Measurements from ENCODE around the gene RBM25. TPM values are rescaled to one million over a fixed set of nuclear protein-coding genes. Genes with fewer than 3 reads are reported as not detected.

The RBM25 gene
- total and polyA plus RNA-seq, 10 of the 15 experiments (the other 5 are each of a cell fraction or from before 2014, with no cell fraction given) = 43.4 to 125 (median 74.1) TPM

- H3K4me3 ChIP-seq = no peak overlapping the region
- ChIA-PET SMC1A (ENCODE audit: uncharacterized antibody, unreplicated experiment) (no interaction called here), RAD21 (ENCODE audit: unreplicated experiment) (no interaction called here), POLR2A (interaction anchor here (0.6 kb wide), 1 partner anchor 103 kb away, joined by 7 read pairs; no protein-coding TSS in a partner anchor), CTCF (no interaction called here)
- no peak overlapping the region for H3K9ac ChIP-seq (ENCODE audit: control insufficient read depth, insufficient read depth, low read length)
- no peak overlapping the region for H3K4me2 ChIP-seq (ENCODE audit: control insufficient read depth, insufficient read depth)
- intact Hi-C loops (cut with micrococcal nuclease; ENCODE audit: unreplicated experiment) (no loop called here), in situ Hi-C loops (cut with MboI) (no loop called here)
- H3K27me3 ChIP-seq (replicated peaks in 1 of 2; ENCODE audit: control insufficient read depth in 2 of 2, insufficient read depth in 2 of 2, low read length in 1 of 2) = no peaks in the 10 kb centered on the region
- DNase-seq (ENCODE audit: low read depth, low spot score) = no peak
- TF ChIP-seq ELK1 (IDR thresholded peaks at IDR 0.05; ENCODE audit: low read depth, low read length) (no peak), TCF12 (IDR thresholded peaks at IDR 0.05; ENCODE audit: low read depth, low read length) (no peak), SREBF2 (IDR thresholded peaks at IDR 0.05; ENCODE audit: low read length) (no peak), E2F4 (IDR thresholded peaks at IDR 0.05; ENCODE audit: low read depth, low read length) (no peak), RBBP5 (conservative IDR thresholded peaks at IDR 0.05) (no peak), FOXK2 (IDR thresholded peaks at IDR 0.05) (no peak), NFYB (IDR thresholded peaks at IDR 0.05; ENCODE audit: insufficient read depth, low read depth, low read length) (no peak), HCFC1 (IDR thresholded peaks at IDR 0.05; ENCODE audit: low read length) (no peak)
- H2AFZ ChIP-seq (ENCODE audit: control insufficient read depth, low read depth, low read length) = no peak overlapping the region
- H3K79me2 ChIP-seq (ENCODE audit: control insufficient read depth, insufficient read depth, low read length) = peaks cover 49% of the 10 kb centered on the region
- 98% methylated on average over 3 of the region's 3 CpGs for WGBS (ENCODE audit: insufficient coverage, insufficient replicate concordance, low lambda C conversion rate, missing lambda C conversion rate)
- no TSS peak for BruUV-seq (replicated peaks)
- no peaks in the 10 kb centered on the region for H4K20me1 ChIP-seq (ENCODE audit: control insufficient read depth, insufficient read depth)
- no peak overlapping the region for H3K27ac ChIP-seq (ENCODE audit: control insufficient read depth, insufficient read depth)
- H3K9me3 ChIP-seq (replicated peaks; ENCODE audit: control insufficient read depth, insufficient read depth, low read length) = no peaks in the 10 kb centered on the region
- H3K36me3 ChIP-seq (ENCODE audit: control insufficient read depth in 2 of 2, insufficient read depth in 2 of 2, low read length in 1 of 2) = peaks cover 0 to 6% of the 10 kb centered on the region in 2 experiments; a peak in 3 of 4 replicates
- peaks cover 11% of the 10 kb centered on the region; the same call in 1 of the 2 replicates for H3K4me1 ChIP-seq (ENCODE audit: control insufficient read depth, insufficient read depth, low read length)
- FAIRE-seq = no peak
- ATAC-seq = no peak
Measured at GRCh38 chr14:73145371-73145770, 87.0 kb downstream of the RBM25 start.
